ENCODE data around the gene SKI.
A peak's percentile ranks its signal among the peaks of the same experiment; 100 is the strongest.
"Not testable (repeated sequence)": the region's sequence is repeated elsewhere in the genome, so short reads cannot be mapped to it uniquely, and the experiment has no call there.

SKI gene

GRCh38 chr1:2255420-2256369 lies 27.6 kb downstream of the SKI start:
- peak; percentile 62 for DNase-seq (ENCODE audit: low read depth)
- no peak overlapping the region for H3K4me3 ChIP-seq (ENCODE audit: low read depth, low read length)
- no peak for TF ChIP-seq CTCF (IDR thresholded peaks at IDR 0.05; ENCODE audit: low read depth, low read length, missing control alignments)

GRCh38 chr1:2256435-2257244 lies 28.5 kb downstream of the SKI start:
- H3K4me3 ChIP-seq (ENCODE audit: low read depth, low read length) = no peak overlapping the region
- TF ChIP-seq CTCF (IDR thresholded peaks at IDR 0.05; ENCODE audit: low read depth, low read length, missing control alignments) = no peak
- no peak for DNase-seq (ENCODE audit: low read depth)

GRCh38 chr1:2257245-2257627 lies 29.1 kb downstream of the SKI start:
- no peak for TF ChIP-seq CTCF (IDR thresholded peaks at IDR 0.05; ENCODE audit: low read depth, low read length, missing control alignments)
- no peak overlapping the region for H3K4me3 ChIP-seq (ENCODE audit: low read depth, low read length)

GRCh38 chr1:2258122-2258681 lies 30.1 kb downstream of the SKI start:
- TF ChIP-seq CTCF (IDR thresholded peaks at IDR 0.05; ENCODE audit: low read depth, low read length, missing control alignments) = no peak
- no peak overlapping the region for H3K4me3 ChIP-seq (ENCODE audit: low read depth, low read length)
- no peak for DNase-seq (ENCODE audit: low read depth)

More at GRCh38 chr1:2257245-2257627, 29.1 kb downstream of the SKI start:
- DNase-seq (ENCODE audit: low read depth) = no peak

- no peak for DNase-seq (ENCODE audit: low read depth)
- TF ChIP-seq CTCF (IDR thresholded peaks at IDR 0.05; ENCODE audit: low read depth, low read length, missing control alignments) = no peak
- no peak overlapping the region for H3K4me3 ChIP-seq (ENCODE audit: low read depth, low read length)
Measured at GRCh38 chr1:2258996-2259395, 30.9 kb downstream of the SKI start.

GRCh38 chr1:2259668-2260402 lies 31.7 kb downstream of the SKI start:
- no peak for DNase-seq (ENCODE audit: low read depth)
- no peak for TF ChIP-seq CTCF (IDR thresholded peaks at IDR 0.05; ENCODE audit: low read depth, low read length, missing control alignments)
- no peak overlapping the region for H3K4me3 ChIP-seq (ENCODE audit: low read depth, low read length)

GRCh38 chr1:2260470-2260869 lies 32.4 kb downstream of the SKI start:
- DNase-seq (ENCODE audit: low read depth) = not testable (repeated sequence)

More at GRCh38 chr1:2260470-2260869, 32.4 kb downstream of the SKI start:
- not testable (repeated sequence) for H3K4me3 ChIP-seq (ENCODE audit: low read depth, low read length)
